Type B pancreatic cell (in vitro differentiated cells): ENCODE data around the gene RSAD1. TPM values are rescaled to one million over a fixed set of nuclear protein-coding genes. Genes with fewer than 3 reads are reported as not detected.

Experiments
- DNase-seq: peaks from one replicate; pipeline ENCODE4 v3.0.0; 2021; ENCODE audit warnings: mixed read lengths; ENCODE audit not compliant: unreplicated experiment; ENCODE audit errors: extremely low spot score
- H3K27ac Mint-ChIP-seq: 2 replicates; pipeline ENCODE4 v1.8.0; 2021; ENCODE audit warnings: mild to moderate bottlenecking, mixed read lengths
- H3K27me3 Mint-ChIP-seq: 2 replicates; pipeline ENCODE4 v1.8.0; 2021; ENCODE audit warnings: mixed read lengths
- H3K36me3 Mint-ChIP-seq: 2 replicates; pipeline ENCODE4 v1.8.0; 2021; ENCODE audit warnings: mixed read lengths
- H3K4me1 Mint-ChIP-seq: one replicate; pipeline ENCODE4 v1.8.0; 2021; ENCODE audit warnings: mixed read lengths; ENCODE audit not compliant: unreplicated experiment
- H3K4me3 Mint-ChIP-seq: 2 replicates; pipeline ENCODE4 v1.8.0; 2021; ENCODE audit warnings: mild to moderate bottlenecking, mixed read lengths
- H3K9me3 Mint-ChIP-seq: 2 replicates; pipeline ENCODE4 v1.8.0; 2021; ENCODE audit warnings: mixed read lengths
- CTCF ChIP-seq: fragments of 200-600 bp; sonication (generic); conservative IDR thresholded peaks from 2 replicates; pipeline ENCODE4 v1.5.0; 2021; ENCODE audit warnings: antibody characterized with exemption, mild to moderate bottlenecking
- total RNA-seq: library from RNA; stranded (reverse); gene quantifications from 2 replicates; pipeline ENCODE4 v1.2.1, GENCODE V29; 2021; ENCODE audit warnings: low replicate concordance

Gene RSAD1
- total RNA-seq, 1 donor from 2014 or later = 40.7 TPM

- H3K27me3 Mint-ChIP-seq = no peaks in the 10 kb centered on the region
- H3K9me3 Mint-ChIP-seq = no peaks in the 10 kb centered on the region
- H3K4me1 Mint-ChIP-seq = peaks cover 4% of the 10 kb centered on the region
- H3K4me3 Mint-ChIP-seq = no peak overlapping the region
- no peaks in the 10 kb centered on the region for H3K36me3 Mint-ChIP-seq
- DNase-seq = no peak
- no peak overlapping the region for H3K27ac Mint-ChIP-seq
- TF ChIP-seq CTCF = no peak
Measured at GRCh38 chr17:50495217-50495823, 16.7 kb downstream of the RSAD1 start.

GRCh38 chr17:50495918-50496317, 17.3 kb downstream of the RSAD1 start:
- TF ChIP-seq CTCF = no peak
- no peaks in the 10 kb centered on the region for H3K9me3 Mint-ChIP-seq
- H3K4me3 Mint-ChIP-seq = no peak overlapping the region
- peaks cover 4% of the 10 kb centered on the region for H3K4me1 Mint-ChIP-seq
- H3K27me3 Mint-ChIP-seq = no peaks in the 10 kb centered on the region
- no peak for DNase-seq
- H3K27ac Mint-ChIP-seq = no peak overlapping the region
- no peaks in the 10 kb centered on the region for H3K36me3 Mint-ChIP-seq

GRCh38 chr17:50498021-50498874, 19.6 kb downstream of the RSAD1 start:
- no peaks in the 10 kb centered on the region for H3K36me3 Mint-ChIP-seq
- no peaks in the 10 kb centered on the region for H3K27me3 Mint-ChIP-seq
- no peaks in the 10 kb centered on the region for H3K9me3 Mint-ChIP-seq
- DNase-seq = no peak
- no peak overlapping the region for H3K4me3 Mint-ChIP-seq
- TF ChIP-seq CTCF = no peak
- peaks cover 21% of the 10 kb centered on the region for H3K4me1 Mint-ChIP-seq
- peak overlapping the region; percentile 51 for H3K27ac Mint-ChIP-seq

- no peak for TF ChIP-seq CTCF
- peaks cover 24% of the 10 kb centered on the region for H3K4me1 Mint-ChIP-seq
- no peak for DNase-seq
- no peaks in the 10 kb centered on the region for H3K27me3 Mint-ChIP-seq
- no peaks in the 10 kb centered on the region for H3K9me3 Mint-ChIP-seq
- H3K27ac Mint-ChIP-seq = no peak overlapping the region
- no peak overlapping the region for H3K4me3 Mint-ChIP-seq
- no peaks in the 10 kb centered on the region for H3K36me3 Mint-ChIP-seq
Measured at GRCh38 chr17:50499270-50499669, 20.6 kb downstream of the RSAD1 start.

GRCh38 chr17:50499721-50500120, 21.1 kb downstream of the RSAD1 start:
- H3K36me3 Mint-ChIP-seq = no peaks in the 10 kb centered on the region
- no peak overlapping the region for H3K27ac Mint-ChIP-seq
- H3K4me1 Mint-ChIP-seq = peaks cover 24% of the 10 kb centered on the region
- H3K4me3 Mint-ChIP-seq = no peak overlapping the region
- no peak for DNase-seq
- H3K9me3 Mint-ChIP-seq = no peaks in the 10 kb centered on the region
- no peak for TF ChIP-seq CTCF
- H3K27me3 Mint-ChIP-seq = no peaks in the 10 kb centered on the region
